ENCODE measurements around the gene HOXB3.
A peak's percentile ranks its signal among the peaks of the same experiment; 100 is the strongest.
"Not testable (repeated sequence)": the region's sequence is repeated elsewhere in the genome, so short reads cannot be mapped to it uniquely, and the experiment has no call there.

The HOXB3 gene

GRCh38 chr17:48526608-48527546 lies 63.2 kb downstream of the HOXB3 start:
- no peak for DNase-seq (ENCODE audit: low read depth)

GRCh38 chr17:48523010-48523409 lies 67.0 kb downstream of the HOXB3 start:
- DNase-seq (ENCODE audit: low read depth): no peak

- no peak for DNase-seq (ENCODE audit: low read depth)
These were observed 67.9 kb downstream of the HOXB3 start for GRCh38 chr17:48522031-48522653.

- no peak for DNase-seq (ENCODE audit: low read depth)
These were observed 69.4 kb downstream of the HOXB3 start for GRCh38 chr17:48520631-48521079.

- no peak for DNase-seq (ENCODE audit: low read depth)
These were observed 70.6 kb downstream of the HOXB3 start for GRCh38 chr17:48519427-48519826.

- no peak for DNase-seq (ENCODE audit: low read depth)
These were observed 72.6 kb downstream of the HOXB3 start for GRCh38 chr17:48517478-48517877.

GRCh38 chr17:48515925-48516900 lies 73.8 kb downstream of the HOXB3 start:
- DNase-seq (ENCODE audit: low read depth): no peak

GRCh38 chr17:48514477-48514876 lies 75.6 kb downstream of the HOXB3 start:
- DNase-seq (ENCODE audit: low read depth): no peak

- DNase-seq (ENCODE audit: low read depth): no peak
These were observed 76.2 kb downstream of the HOXB3 start for GRCh38 chr17:48513666-48514455.

- no peak for DNase-seq (ENCODE audit: low read depth)
These were observed 76.9 kb downstream of the HOXB3 start for GRCh38 chr17:48513097-48513496.

GRCh38 chr17:48510761-48511604 lies 79.1 kb downstream of the HOXB3 start:
- DNase-seq (ENCODE audit: low read depth): no peak

GRCh38 chr17:48510381-48510760 lies 79.7 kb downstream of the HOXB3 start:
- DNase-seq (ENCODE audit: low read depth): no peak

GRCh38 chr17:48509708-48510107 lies 80.3 kb downstream of the HOXB3 start:
- not testable (repeated sequence) for DNase-seq (ENCODE audit: low read depth)

- DNase-seq (ENCODE audit: low read depth): no peak
These were observed 83.8 kb downstream of the HOXB3 start for GRCh38 chr17:48506246-48506645.

- DNase-seq (ENCODE audit: low read depth): peak; percentile 20
These were observed 84.3 kb downstream of the HOXB3 start for GRCh38 chr17:48505788-48506187.

- DNase-seq (ENCODE audit: low read depth): no peak
These were observed 85.1 kb downstream of the HOXB3 start for GRCh38 chr17:48504953-48505352.

- no peak for DNase-seq (ENCODE audit: low read depth)
These were observed 86.3 kb downstream of the HOXB3 start for GRCh38 chr17:48503747-48504146.

- DNase-seq (ENCODE audit: low read depth): no peak
These were observed 87.1 kb downstream of the HOXB3 start for GRCh38 chr17:48502901-48503300.

GRCh38 chr17:48502312-48502711 lies 87.7 kb downstream of the HOXB3 start:
- no peak for DNase-seq (ENCODE audit: low read depth)

Measured in stimulated activated CD8-positive, alpha-beta memory T cell treated with anti-CD3 and anti-CD28 coated beads, Interleukin-12 subunit alpha, Interleukin-12 subunit beta, amount 100 ng/mL, for 1 hour (primary cell).